HepG2 (cell line): ENCODE data around the gene NUP93. TPM values are rescaled to one million over a fixed set of nuclear protein-coding genes. Genes with fewer than 3 reads are reported as not detected.

Experiments
- ARNTL ChIP-seq: sonication (generic); formaldehyde crosslinking; IDR thresholded peaks from 2 replicates; pipeline ENCODE4 v1.4.0; 2020; ENCODE audit warnings: mild to moderate bottlenecking, missing genetic modification reagents
- ATF1 ChIP-seq: IDR thresholded peaks from 2 replicates; pipeline ENCODE4 v1.6.1; 2016; ENCODE audit warnings: mild to moderate bottlenecking, control low read depth
- BORCS8-MEF2B ChIP-seq: sonication (generic); formaldehyde crosslinking; IDR thresholded peaks from 2 replicates; pipeline ENCODE4 v1.8.0; 2022; ENCODE audit warnings: mild to moderate bottlenecking, missing genetic modification reagents
- HNRNPL ChIP-seq: fragments of 200-400 bp; formaldehyde crosslinking; IDR thresholded peaks from 2 replicates; pipeline ENCODE4 v1.6.1; 2017; ENCODE audit warnings: mild to moderate bottlenecking, low read depth, low read length
- JUND ChIP-seq: sonication (generic); formaldehyde crosslinking; IDR thresholded peaks from 2 replicates; pipeline ENCODE4 v1.8.0; 2022; ENCODE audit warnings: mild to moderate bottlenecking, missing genetic modification reagents
- TBP ChIP-seq: sonication (generic); formaldehyde crosslinking; IDR thresholded peaks from 2 replicates; pipeline ENCODE4 v1.5.0; 2020; ENCODE audit warnings: missing genetic modification reagents
- TRIM24 ChIP-seq: sonication (generic); formaldehyde crosslinking; IDR thresholded peaks from 2 replicates; pipeline ENCODE4 v1.8.0; 2022; ENCODE audit warnings: mild to moderate bottlenecking, missing genetic modification reagents
- ZBTB20 ChIP-seq: sonication (generic); formaldehyde crosslinking; IDR thresholded peaks from 2 replicates; pipeline ENCODE4 v1.8.1; 2023; ENCODE audit warnings: missing genetic modification reagents, low read depth, mild to moderate bottlenecking, borderline replicate concordance
- ZNF746 ChIP-seq: sonication (generic); formaldehyde crosslinking; IDR thresholded peaks from 2 replicates; pipeline ENCODE4 v1.8.0; 2022; ENCODE audit warnings: mild to moderate bottlenecking, missing genetic modification reagents
- polyA plus RNA-seq, 8 experiments: library from polyadenylated mRNA; depleted of rRNA in 3 of 8; stranded (reverse) in 7 of 8; unstranded in 1 of 8; fragments of >200 nt; fragmentation: Illumina TruSeq in 4 of 8; extraction: Trizol in 4 of 8; gene quantifications; 2 replicates each; pipeline versions ENCODE4 v1.2.1 to v1.2.3, GENCODE V29; 2011 to 2016; ENCODE audit warnings: low read depth in 4 of 8, missing spikeins in 1 of 8, mixed read lengths in 1 of 8; ENCODE audit not compliant: insufficient read depth in 1 of 8
- total RNA-seq, 5 experiments: library from RNA; depleted of rRNA; stranded (reverse); fragments of >200 nt; fragmentation: Illumina TruSeq; extraction: Trizol; gene quantifications; 2 replicates each; pipeline ENCODE4 v1.2.3, GENCODE V29; 2016; ENCODE audit warnings: low read depth in 1 of 5
- TF ChIP-seq, protein P1 (sequence below): sonication (generic); formaldehyde crosslinking; IDR thresholded peaks from 2 replicates; pipeline ENCODE4 v1.4.0; 2020; ENCODE audit warnings: missing genetic modification reagents
- TF ChIP-seq, protein P2 (sequence below): sonication (generic); formaldehyde crosslinking; IDR thresholded peaks from 2 replicates; pipeline ENCODE4 v1.8.0; 2022; ENCODE audit warnings: low read depth, missing genetic modification reagents
- TF ChIP-seq, protein P3 (sequence below): sonication (generic); formaldehyde crosslinking; IDR thresholded peaks from 2 replicates; pipeline ENCODE4 v1.4.0; 2020; ENCODE audit warnings: missing genetic modification reagents, borderline replicate concordance
- TF ChIP-seq, protein P4 (sequence below): sonication (generic); formaldehyde crosslinking; IDR thresholded peaks from 2 replicates; pipeline ENCODE4 v1.4.0; 2020; ENCODE audit warnings: missing genetic modification reagents
- TF ChIP-seq, protein P5 (sequence below), 2 experiments: sonication (generic) in 1 of 2; formaldehyde crosslinking in 1 of 2; IDR thresholded peaks; 2 replicates each; pipeline versions ENCODE4 v1.4.0 to v1.6.1; 2018 to 2020; ENCODE audit warnings: missing genetic modification reagents in 2 of 2, borderline replicate concordance in 1 of 2, low read depth in 1 of 2, mild to moderate bottlenecking in 1 of 2, missing biosample characterization in 1 of 2
- TF ChIP-seq, protein P6 (sequence below): sonication (generic); formaldehyde crosslinking; IDR thresholded peaks from 2 replicates; pipeline ENCODE4 v1.9.0; 2021; ENCODE audit warnings: missing genetic modification reagents, mild to moderate bottlenecking, borderline replicate concordance

Gene NUP93
- total and polyA plus RNA-seq, 2 of the 13 experiments (the other 11 are each of a cell fraction or from before 2014, with no cell fraction given), result 58.5 to 140 TPM

DNA sequence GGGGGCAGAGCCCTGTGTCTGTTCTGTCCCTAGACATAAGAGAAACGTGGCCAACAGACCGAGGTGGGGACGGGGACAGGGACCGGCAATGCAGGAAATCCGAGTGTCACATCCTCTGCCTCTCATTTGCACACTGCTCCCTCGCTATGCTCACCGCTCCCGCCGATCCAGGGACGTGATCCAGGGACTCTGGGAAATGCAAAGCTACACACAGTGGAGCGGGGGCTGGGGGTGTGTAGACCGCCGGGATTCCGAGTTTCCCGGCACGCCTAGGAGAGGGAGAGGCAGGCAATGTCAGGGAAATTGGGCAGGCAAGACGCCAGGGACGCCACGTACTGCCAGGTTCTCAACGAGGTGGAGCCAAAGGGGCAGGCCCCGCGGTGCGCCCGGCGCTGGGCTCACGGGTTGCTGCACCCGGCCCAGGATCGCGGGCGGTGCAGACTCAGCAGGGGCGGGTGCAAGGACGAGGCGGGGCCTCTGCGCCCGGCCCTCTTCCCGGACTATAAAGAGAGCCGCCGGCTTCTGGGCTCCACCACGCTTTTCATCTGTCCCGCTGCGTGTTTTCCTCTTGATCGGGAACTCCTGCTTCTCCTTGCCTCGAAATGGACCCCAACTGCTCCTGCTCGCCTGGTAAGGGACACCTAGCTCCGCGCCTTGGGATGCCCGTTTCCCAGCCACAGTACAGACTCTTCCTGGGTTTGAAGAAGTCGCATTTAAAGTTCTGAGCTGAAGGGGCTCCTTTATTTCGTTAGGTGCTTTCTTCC is 47.8 kb upstream of the NUP93 start, which contains the start of gene MT1X (continued):
- TF ChIP-seq, protein P1, sequence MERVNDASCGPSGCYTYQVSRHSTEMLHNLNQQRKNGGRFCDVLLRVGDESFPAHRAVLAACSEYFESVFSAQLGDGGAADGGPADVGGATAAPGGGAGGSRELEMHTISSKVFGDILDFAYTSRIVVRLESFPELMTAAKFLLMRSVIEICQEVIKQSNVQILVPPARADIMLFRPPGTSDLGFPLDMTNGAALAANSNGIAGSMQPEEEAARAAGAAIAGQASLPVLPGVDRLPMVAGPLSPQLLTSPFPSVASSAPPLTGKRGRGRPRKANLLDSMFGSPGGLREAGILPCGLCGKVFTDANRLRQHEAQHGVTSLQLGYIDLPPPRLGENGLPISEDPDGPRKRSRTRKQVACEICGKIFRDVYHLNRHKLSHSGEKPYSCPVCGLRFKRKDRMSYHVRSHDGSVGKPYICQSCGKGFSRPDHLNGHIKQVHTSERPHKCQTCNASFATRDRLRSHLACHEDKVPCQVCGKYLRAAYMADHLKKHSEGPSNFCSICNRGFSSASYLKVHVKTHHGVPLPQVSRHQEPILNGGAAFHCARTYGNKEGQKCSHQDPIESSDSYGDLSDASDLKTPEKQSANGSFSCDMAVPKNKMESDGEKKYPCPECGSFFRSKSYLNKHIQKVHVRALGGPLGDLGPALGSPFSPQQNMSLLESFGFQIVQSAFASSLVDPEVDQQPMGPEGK (CRISPR knock-in tag), result peak; percentile 78
- TF ChIP-seq ZBTB20 (CRISPR knock-in tag), result no peak
- TF ChIP-seq ATF1, result no peak
- TF ChIP-seq, protein P2, sequence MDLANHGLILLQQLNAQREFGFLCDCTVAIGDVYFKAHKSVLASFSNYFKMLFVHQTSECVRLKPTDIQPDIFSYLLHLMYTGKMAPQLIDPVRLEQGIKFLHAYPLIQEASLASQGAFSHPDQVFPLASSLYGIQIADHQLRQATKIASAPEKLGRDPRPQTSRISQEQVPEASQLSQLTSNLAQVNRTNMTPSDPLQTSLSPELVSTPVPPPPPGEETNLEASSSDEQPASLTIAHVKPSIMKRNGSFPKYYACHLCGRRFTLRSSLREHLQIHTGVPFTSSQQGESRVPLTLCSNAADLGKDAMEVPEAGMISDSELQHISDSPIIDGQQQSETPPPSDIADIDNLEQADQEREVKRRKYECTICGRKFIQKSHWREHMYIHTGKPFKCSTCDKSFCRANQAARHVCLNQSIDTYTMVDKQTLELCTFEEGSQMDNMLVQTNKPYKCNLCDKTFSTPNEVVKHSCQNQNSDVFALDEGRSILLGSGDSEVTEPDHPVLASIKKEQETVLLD, result no peak
- 0 out of 2 replicates have a peak, but pooled peaks have one; percentile 67 for TF ChIP-seq HNRNPL
- TF ChIP-seq TBP, result no peak
- TF ChIP-seq JUND, result no peak
- TF ChIP-seq, protein P3, sequence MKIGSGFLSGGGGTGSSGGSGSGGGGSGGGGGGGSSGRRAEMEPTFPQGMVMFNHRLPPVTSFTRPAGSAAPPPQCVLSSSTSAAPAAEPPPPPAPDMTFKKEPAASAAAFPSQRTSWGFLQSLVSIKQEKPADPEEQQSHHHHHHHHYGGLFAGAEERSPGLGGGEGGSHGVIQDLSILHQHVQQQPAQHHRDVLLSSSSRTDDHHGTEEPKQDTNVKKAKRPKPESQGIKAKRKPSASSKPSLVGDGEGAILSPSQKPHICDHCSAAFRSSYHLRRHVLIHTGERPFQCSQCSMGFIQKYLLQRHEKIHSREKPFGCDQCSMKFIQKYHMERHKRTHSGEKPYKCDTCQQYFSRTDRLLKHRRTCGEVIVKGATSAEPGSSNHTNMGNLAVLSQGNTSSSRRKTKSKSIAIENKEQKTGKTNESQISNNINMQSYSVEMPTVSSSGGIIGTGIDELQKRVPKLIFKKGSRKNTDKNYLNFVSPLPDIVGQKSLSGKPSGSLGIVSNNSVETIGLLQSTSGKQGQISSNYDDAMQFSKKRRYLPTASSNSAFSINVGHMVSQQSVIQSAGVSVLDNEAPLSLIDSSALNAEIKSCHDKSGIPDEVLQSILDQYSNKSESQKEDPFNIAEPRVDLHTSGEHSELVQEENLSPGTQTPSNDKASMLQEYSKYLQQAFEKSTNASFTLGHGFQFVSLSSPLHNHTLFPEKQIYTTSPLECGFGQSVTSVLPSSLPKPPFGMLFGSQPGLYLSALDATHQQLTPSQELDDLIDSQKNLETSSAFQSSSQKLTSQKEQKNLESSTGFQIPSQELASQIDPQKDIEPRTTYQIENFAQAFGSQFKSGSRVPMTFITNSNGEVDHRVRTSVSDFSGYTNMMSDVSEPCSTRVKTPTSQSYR (CRISPR knock-in tag), result no peak; the same call in 1 of the 2 replicates
- TF ChIP-seq, protein P4, sequence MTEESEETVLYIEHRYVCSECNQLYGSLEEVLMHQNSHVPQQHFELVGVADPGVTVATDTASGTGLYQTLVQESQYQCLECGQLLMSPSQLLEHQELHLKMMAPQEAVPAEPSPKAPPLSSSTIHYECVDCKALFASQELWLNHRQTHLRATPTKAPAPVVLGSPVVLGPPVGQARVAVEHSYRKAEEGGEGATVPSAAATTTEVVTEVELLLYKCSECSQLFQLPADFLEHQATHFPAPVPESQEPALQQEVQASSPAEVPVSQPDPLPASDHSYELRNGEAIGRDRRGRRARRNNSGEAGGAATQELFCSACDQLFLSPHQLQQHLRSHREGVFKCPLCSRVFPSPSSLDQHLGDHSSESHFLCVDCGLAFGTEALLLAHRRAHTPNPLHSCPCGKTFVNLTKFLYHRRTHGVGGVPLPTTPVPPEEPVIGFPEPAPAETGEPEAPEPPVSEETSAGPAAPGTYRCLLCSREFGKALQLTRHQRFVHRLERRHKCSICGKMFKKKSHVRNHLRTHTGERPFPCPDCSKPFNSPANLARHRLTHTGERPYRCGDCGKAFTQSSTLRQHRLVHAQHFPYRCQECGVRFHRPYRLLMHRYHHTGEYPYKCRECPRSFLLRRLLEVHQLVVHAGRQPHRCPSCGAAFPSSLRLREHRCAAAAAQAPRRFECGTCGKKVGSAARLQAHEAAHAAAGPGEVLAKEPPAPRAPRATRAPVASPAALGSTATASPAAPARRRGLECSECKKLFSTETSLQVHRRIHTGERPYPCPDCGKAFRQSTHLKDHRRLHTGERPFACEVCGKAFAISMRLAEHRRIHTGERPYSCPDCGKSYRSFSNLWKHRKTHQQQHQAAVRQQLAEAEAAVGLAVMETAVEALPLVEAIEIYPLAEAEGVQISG (CRISPR knock-in tag), result peak; percentile 75
- no peak for TF ChIP-seq ZNF746
- TF ChIP-seq, protein P5, sequence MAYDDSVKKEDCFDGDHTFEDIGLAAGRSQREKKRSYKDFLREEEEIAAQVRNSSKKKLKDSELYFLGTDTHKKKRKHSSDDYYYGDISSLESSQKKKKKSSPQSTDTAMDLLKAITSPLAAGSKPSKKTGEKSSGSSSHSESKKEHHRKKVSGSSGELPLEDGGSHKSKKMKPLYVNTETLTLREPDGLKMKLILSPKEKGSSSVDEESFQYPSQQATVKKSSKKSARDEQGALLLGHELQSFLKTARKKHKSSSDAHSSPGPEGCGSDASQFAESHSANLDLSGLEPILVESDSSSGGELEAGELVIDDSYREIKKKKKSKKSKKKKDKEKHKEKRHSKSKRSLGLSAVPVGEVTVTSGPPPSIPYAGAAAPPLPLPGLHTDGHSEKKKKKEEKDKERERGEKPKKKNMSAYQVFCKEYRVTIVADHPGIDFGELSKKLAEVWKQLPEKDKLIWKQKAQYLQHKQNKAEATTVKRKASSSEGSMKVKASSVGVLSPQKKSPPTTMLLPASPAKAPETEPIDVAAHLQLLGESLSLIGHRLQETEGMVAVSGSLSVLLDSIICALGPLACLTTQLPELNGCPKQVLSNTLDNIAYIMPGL (CRISPR knock-in tag; IDR thresholded peaks at IDR 0.05; ENCODE audit: borderline replicate concordance in 1 of 2, low read depth in 1 of 2), result peak in 1 of 2 experiments; percentile 33; a peak in 2 of 4 replicates
- TF ChIP-seq BORCS8-MEF2B (CRISPR knock-in tag), result peak; percentile 36; the same call in 1 of the 2 replicates
- TF ChIP-seq ARNTL (CRISPR knock-in tag), result peak; percentile 77
- TF ChIP-seq TRIM24, result no peak
- TF ChIP-seq, protein P6, sequence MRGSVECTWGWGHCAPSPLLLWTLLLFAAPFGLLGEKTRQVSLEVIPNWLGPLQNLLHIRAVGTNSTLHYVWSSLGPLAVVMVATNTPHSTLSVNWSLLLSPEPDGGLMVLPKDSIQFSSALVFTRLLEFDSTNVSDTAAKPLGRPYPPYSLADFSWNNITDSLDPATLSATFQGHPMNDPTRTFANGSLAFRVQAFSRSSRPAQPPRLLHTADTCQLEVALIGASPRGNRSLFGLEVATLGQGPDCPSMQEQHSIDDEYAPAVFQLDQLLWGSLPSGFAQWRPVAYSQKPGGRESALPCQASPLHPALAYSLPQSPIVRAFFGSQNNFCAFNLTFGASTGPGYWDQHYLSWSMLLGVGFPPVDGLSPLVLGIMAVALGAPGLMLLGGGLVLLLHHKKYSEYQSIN, result no peak
